NT2/D1 (cell line): ENCODE data around the gene TLR10.
"Not testable (repeated sequence)": the region's sequence is repeated elsewhere in the genome, so short reads cannot be mapped to it uniquely, and the experiment has no call there.

Experiments used
- SUZ12 ChIP-seq: IDR thresholded peaks from 2 replicates; pipeline ENCODE4 v1.6.1; 2011; ENCODE audit not compliant: insufficient read length, insufficient read depth; ENCODE audit errors: extremely low read depth
- YY1 ChIP-seq: IDR thresholded peaks from 2 replicates; pipeline ENCODE4 v1.6.1; 2011; ENCODE audit not compliant: insufficient read length, insufficient read depth
- ZNF274 ChIP-seq: IDR thresholded peaks from 2 replicates; pipeline ENCODE4 v1.6.1; 2011; ENCODE audit warnings: mild to moderate bottlenecking, low read depth, low read length

DNA sequence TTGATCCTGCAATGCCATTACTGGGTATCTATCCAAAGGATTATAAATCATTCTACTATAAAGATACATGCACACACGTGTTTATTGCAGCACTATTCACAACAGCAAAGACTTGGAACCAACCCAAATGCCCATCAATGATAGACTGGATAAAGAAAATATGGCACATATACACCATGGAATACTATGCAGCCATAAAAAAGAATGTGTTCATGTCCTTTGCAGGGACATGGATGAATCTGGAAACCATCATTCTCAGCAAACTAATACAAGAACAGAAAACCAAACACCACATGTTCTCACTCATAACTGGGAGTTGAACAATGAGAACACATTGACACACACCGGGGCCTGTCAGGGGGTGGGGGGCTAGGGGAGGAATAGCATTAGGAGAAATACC is 4.9 kb downstream of the TLR10 start:
- TF ChIP-seq YY1, ZNF274, SUZ12: not testable (repeated sequence)
